WTC11 (cell line): ENCODE measurements around the gene SRRM3. TPM values are rescaled to one million over a fixed set of nuclear protein-coding genes. Genes with fewer than 3 reads are reported as not detected.

Source experiments
- ATAC-seq: fragments of 200-7000 bp; cut with Tn5 transposase; 2 replicates; pipeline ENCODE4 v1.10.0; 2021; ENCODE audit warnings: mild to moderate bottlenecking, moderate library complexity
- CTCF ChIA-PET: fragments of 300-600 bp; sonication (Branson Sonifier 250); formaldehyde crosslinking; loops from one replicate; lab custom pipeline; 2021; ENCODE audit warnings: antibody characterized with exemption; lab: Charles Lee
- POLR2A ChIA-PET: fragments of 350-600 bp; sonication (Branson Sonifier 250); formaldehyde crosslinking; loops from one replicate; lab custom pipeline; 2021; ENCODE audit warnings: antibody characterized with exemption; lab: Charles Lee
- DNase-seq: peaks from one replicate; pipeline ENCODE4 v3.0.0; 2021; ENCODE audit warnings: low spot score
- H3K27ac Mint-ChIP-seq: 2 replicates; pipeline ENCODE4 v1.8.0; 2021; ENCODE audit warnings: mixed read lengths
- H3K27me3 Mint-ChIP-seq: 2 replicates; pipeline ENCODE4 v1.8.0; 2021; ENCODE audit warnings: low read depth, mild to moderate bottlenecking, moderate library complexity, mixed read lengths
- H3K36me3 Mint-ChIP-seq: 2 replicates; pipeline ENCODE4 v1.8.0; 2021; ENCODE audit warnings: mixed read lengths
- H3K4me1 Mint-ChIP-seq: 2 replicates; pipeline ENCODE4 v1.8.0; 2022; ENCODE audit warnings: mixed read lengths
- H3K4me3 Mint-ChIP-seq: 2 replicates; pipeline ENCODE4 v1.8.0; 2021; ENCODE audit warnings: mild to moderate bottlenecking, moderate library complexity, mixed read lengths
- H3K9me3 Mint-ChIP-seq: 2 replicates; pipeline ENCODE4 v1.8.0; 2021; ENCODE audit warnings: mixed read lengths
- ATF1 ChIP-seq: sonication (generic); formaldehyde crosslinking; IDR thresholded peaks from 2 replicates; pipeline ENCODE4 v1.8.1; 2023; ENCODE audit warnings: mild to moderate bottlenecking, moderate library complexity, missing genetic modification reagents
- ELF4 ChIP-seq: sonication (generic); formaldehyde crosslinking; IDR thresholded peaks from 2 replicates; pipeline ENCODE4 v1.8.1; 2022; ENCODE audit warnings: low read depth, mild to moderate bottlenecking, moderate library complexity, missing genetic modification reagents
- ETV6 ChIP-seq: sonication (generic); formaldehyde crosslinking; IDR thresholded peaks from 2 replicates; pipeline ENCODE4 v1.8.1; 2022; ENCODE audit warnings: mild to moderate bottlenecking, missing genetic modification reagents
- FOXJ3 ChIP-seq: sonication (generic); formaldehyde crosslinking; IDR thresholded peaks from 2 replicates; pipeline ENCODE4 v1.9.0; 2021; ENCODE audit warnings: missing genetic modification reagents, mild to moderate bottlenecking, borderline replicate concordance
- GTF2I ChIP-seq: fragments of 250-450 bp; sonication (Bioruptor Pico); conservative IDR thresholded peaks from 2 replicates; pipeline ENCODE4 v1.4.0; 2021; ENCODE audit warnings: mild to moderate bottlenecking
- IRF2 ChIP-seq: sonication (generic); formaldehyde crosslinking; IDR thresholded peaks from 2 replicates; pipeline ENCODE4 v1.8.0; 2022; ENCODE audit warnings: low read depth, missing genetic modification reagents, borderline replicate concordance
- MYBL2 ChIP-seq: sonication (generic); formaldehyde crosslinking; IDR thresholded peaks from 2 replicates; pipeline ENCODE4 v1.8.1; 2023; ENCODE audit warnings: mild to moderate bottlenecking, moderate library complexity, missing genetic modification reagents
- NFE2L1 ChIP-seq: sonication (generic); formaldehyde crosslinking; IDR thresholded peaks from 2 replicates; pipeline ENCODE4 v1.8.1; 2023; ENCODE audit warnings: missing genetic modification reagents
- NFYB ChIP-seq: sonication (generic); formaldehyde crosslinking; conservative IDR thresholded peaks from 2 replicates; pipeline ENCODE4 v1.8.0; 2022; ENCODE audit warnings: low read depth, missing genetic modification reagents
- NR2C2 ChIP-seq: sonication (generic); formaldehyde crosslinking; IDR thresholded peaks from 2 replicates; pipeline ENCODE4 v1.8.0; 2022; ENCODE audit warnings: mild to moderate bottlenecking, missing genetic modification reagents
- ZNF121 ChIP-seq: sonication (generic); formaldehyde crosslinking; IDR thresholded peaks from 2 replicates; pipeline ENCODE4 v1.8.0; 2023; ENCODE audit warnings: missing genetic modification reagents
- ZNF138 ChIP-seq: sonication (generic); formaldehyde crosslinking; conservative IDR thresholded peaks from 2 replicates; pipeline ENCODE4 v1.8.1; 2022; ENCODE audit warnings: mild to moderate bottlenecking, moderate library complexity, missing genetic modification reagents
- total RNA-seq: library from RNA; stranded (reverse); gene quantifications from 3 replicates; pipeline ENCODE4 v1.2.3, GENCODE V29; 2021
- TF ChIP-seq, protein P1 (sequence below): sonication (generic); formaldehyde crosslinking; IDR thresholded peaks from 2 replicates; pipeline ENCODE4 v1.8.0; 2022; ENCODE audit warnings: mild to moderate bottlenecking, missing genetic modification reagents
- TF ChIP-seq, protein P2 (sequence below): fragments of 250-450 bp; sonication (Bioruptor Pico); IDR thresholded peaks from 2 replicates; pipeline ENCODE4 v1.9.0; 2021; ENCODE audit warnings: mild to moderate bottlenecking
- TF ChIP-seq, protein P3 (sequence below): sonication (generic); formaldehyde crosslinking; IDR thresholded peaks from 2 replicates; pipeline ENCODE4 v1.8.1; 2022; ENCODE audit warnings: low read depth, missing genetic modification reagents, borderline replicate concordance
- TF ChIP-seq, protein P4 (sequence below): fragments of 250-450 bp; sonication (Bioruptor Pico); IDR thresholded peaks from 2 replicates; pipeline ENCODE4 v1.9.0; 2021; ENCODE audit warnings: moderate library complexity, mild to moderate bottlenecking, inconsistent platforms, borderline replicate concordance
- TF ChIP-seq, protein P5 (sequence below): sonication (generic); formaldehyde crosslinking; IDR thresholded peaks from 2 replicates; pipeline ENCODE4 v1.8.1; 2022; ENCODE audit warnings: mild to moderate bottlenecking, moderate library complexity, missing genetic modification reagents
- TF ChIP-seq, protein P6 (sequence below): fragments of 250-450 bp; sonication (Bioruptor Pico); IDR thresholded peaks from 2 replicates; pipeline ENCODE4 v1.8.0; 2021; ENCODE audit warnings: mild to moderate bottlenecking
- TF ChIP-seq, protein P7 (sequence below): fragments of 250-450 bp; sonication (Bioruptor Pico); IDR thresholded peaks from 2 replicates; pipeline ENCODE4 v1.9.0; 2021; ENCODE audit warnings: mild to moderate bottlenecking, borderline replicate concordance
- TF ChIP-seq, protein P8 (sequence below): sonication (generic); formaldehyde crosslinking; IDR thresholded peaks from 2 replicates; pipeline ENCODE4 v1.8.0; 2023; ENCODE audit warnings: missing genetic modification reagents

The SRRM3 gene
- total RNA-seq, 1 experiment from 2014 or later: 17.7 TPM

DNA sequence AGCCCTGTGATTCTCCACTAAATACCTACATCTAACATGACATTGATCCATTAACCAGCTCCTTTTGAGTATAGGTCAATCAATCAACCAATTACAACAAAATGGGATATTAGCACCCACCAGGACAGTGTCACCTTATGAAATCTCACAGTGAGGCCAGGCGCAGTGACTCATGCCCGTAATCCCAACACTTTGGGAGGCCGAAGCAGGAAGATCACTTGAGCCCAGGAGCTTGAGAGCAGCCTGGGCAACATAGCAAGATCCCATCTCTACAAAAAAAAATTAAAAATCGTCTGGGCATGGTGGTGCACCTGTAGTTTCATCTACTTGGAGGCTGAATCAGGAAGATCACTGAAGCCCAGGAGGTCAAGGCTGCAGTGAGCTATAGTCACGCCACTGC is 28.5 kb downstream of the SRRM3 start:
- Mint-ChIP-seq H3K27me3 (no peaks in the 10 kb centered on the region; the same call in 1 of the 2 replicates), H3K27ac (no peak overlapping the region), H3K9me3 (no peaks in the 10 kb centered on the region), H3K4me1 (peaks cover 39% of the 10 kb centered on the region), H3K36me3 (no peaks in the 10 kb centered on the region), H3K4me3 (no peak overlapping the region)
- POLR2A ChIA-PET: interaction anchor here (0.6 kb wide), 1 partner anchor 80 kb away, joined by 3 read pairs; no protein-coding TSS in a partner anchor
- ATAC-seq: no peak
- TF ChIP-seq NR2C2 (CRISPR knock-in tag) (no peak), ZNF121 (CRISPR knock-in tag) (peak; percentile 94)
- TF ChIP-seq, protein P1, sequence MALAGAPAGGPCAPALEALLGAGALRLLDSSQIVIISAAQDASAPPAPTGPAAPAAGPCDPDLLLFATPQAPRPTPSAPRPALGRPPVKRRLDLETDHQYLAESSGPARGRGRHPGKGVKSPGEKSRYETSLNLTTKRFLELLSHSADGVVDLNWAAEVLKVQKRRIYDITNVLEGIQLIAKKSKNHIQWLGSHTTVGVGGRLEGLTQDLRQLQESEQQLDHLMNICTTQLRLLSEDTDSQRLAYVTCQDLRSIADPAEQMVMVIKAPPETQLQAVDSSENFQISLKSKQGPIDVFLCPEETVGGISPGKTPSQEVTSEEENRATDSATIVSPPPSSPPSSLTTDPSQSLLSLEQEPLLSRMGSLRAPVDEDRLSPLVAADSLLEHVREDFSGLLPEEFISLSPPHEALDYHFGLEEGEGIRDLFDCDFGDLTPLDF: no peak
- CTCF ChIA-PET: interaction anchor here (0.7 to 1.3 kb wide), 3 partner anchors 28 to 84 kb away, joined by 3 to 4 read pairs (median 3); no protein-coding TSS in a partner anchor
- no peak for DNase-seq

DNA sequence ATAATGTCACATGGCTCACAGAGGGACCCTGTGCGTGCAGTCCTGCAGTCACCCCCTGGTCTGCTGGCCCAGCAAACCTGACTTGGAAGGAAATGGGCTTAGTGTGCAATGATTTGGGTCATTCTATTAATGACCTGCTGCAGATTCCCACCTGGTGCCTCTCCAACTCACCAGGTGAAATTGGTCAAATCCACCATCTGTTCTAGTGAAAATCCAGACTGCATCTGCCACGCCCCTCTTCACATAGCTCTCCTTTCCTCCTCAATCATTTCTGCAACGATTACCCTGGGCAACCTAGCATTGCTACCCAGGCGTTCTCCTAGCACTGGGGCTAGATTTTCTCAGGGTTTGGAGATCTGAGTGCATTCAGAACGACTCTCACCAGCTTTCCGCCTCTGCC is 29.4 kb downstream of the SRRM3 start:
- no peaks in the 10 kb centered on the region; the same call in none of the 2 replicates for H3K27me3 Mint-ChIP-seq
- POLR2A ChIA-PET: interaction anchor here (0.7 kb wide), 1 partner anchor 89 kb away, joined by 3 read pairs; no protein-coding TSS in a partner anchor
- ATAC-seq (no peak), DNase-seq (no peak)
- H3K27ac Mint-ChIP-seq: peak overlapping the region; percentile 1; the same call in 1 of the 2 replicates
- CTCF ChIA-PET: interaction anchor here (0.6 to 1.8 kb wide), 3 partner anchors 10 to 83 kb away, joined by 3 to 5 read pairs (median 3); no protein-coding TSS in a partner anchor
- H3K4me3 Mint-ChIP-seq: no peak overlapping the region
- H3K9me3 Mint-ChIP-seq: no peaks in the 10 kb centered on the region
- peaks cover 43% of the 10 kb centered on the region for H3K4me1 Mint-ChIP-seq
- no peaks in the 10 kb centered on the region for H3K36me3 Mint-ChIP-seq
- no peak for TF ChIP-seq IRF2
- no peak for TF ChIP-seq NFYB (CRISPR knock-in tag)
- TF ChIP-seq NFE2L1 (CRISPR knock-in tag): no peak
- no peak for TF ChIP-seq ELF4 (CRISPR knock-in tag)
- TF ChIP-seq, protein P2, sequence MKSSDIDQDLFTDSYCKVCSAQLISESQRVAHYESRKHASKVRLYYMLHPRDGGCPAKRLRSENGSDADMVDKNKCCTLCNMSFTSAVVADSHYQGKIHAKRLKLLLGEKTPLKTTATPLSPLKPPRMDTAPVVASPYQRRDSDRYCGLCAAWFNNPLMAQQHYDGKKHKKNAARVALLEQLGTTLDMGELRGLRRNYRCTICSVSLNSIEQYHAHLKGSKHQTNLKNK (CRISPR knock-in tag): no peak
- no peak for TF ChIP-seq ATF1 (CRISPR knock-in tag)
- no peak for TF ChIP-seq MYBL2
- TF ChIP-seq, protein P3, sequence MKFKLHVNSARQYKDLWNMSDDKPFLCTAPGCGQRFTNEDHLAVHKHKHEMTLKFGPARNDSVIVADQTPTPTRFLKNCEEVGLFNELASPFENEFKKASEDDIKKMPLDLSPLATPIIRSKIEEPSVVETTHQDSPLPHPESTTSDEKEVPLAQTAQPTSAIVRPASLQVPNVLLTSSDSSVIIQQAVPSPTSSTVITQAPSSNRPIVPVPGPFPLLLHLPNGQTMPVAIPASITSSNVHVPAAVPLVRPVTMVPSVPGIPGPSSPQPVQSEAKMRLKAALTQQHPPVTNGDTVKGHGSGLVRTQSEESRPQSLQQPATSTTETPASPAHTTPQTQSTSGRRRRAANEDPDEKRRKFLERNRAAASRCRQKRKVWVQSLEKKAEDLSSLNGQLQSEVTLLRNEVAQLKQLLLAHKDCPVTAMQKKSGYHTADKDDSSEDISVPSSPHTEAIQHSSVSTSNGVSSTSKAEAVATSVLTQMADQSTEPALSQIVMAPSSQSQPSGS: no peak
- TF ChIP-seq, protein P4, sequence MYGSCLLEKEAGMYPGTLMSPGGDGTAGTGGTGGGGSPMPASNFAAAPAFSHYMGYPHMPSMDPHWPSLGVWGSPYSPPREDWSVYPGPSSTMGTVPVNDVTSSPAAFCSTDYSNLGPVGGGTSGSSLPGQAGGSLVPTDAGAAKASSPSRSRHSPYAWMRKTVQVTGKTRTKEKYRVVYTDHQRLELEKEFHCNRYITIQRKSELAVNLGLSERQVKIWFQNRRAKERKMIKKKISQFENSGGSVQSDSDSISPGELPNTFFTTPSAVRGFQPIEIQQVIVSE: no peak
- TF ChIP-seq, protein P5, sequence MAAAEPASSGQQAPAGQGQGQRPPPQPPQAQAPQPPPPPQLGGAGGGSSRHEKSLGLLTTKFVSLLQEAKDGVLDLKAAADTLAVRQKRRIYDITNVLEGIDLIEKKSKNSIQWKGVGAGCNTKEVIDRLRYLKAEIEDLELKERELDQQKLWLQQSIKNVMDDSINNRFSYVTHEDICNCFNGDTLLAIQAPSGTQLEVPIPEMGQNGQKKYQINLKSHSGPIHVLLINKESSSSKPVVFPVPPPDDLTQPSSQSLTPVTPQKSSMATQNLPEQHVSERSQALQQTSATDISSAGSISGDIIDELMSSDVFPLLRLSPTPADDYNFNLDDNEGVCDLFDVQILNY: no peak

DNA sequence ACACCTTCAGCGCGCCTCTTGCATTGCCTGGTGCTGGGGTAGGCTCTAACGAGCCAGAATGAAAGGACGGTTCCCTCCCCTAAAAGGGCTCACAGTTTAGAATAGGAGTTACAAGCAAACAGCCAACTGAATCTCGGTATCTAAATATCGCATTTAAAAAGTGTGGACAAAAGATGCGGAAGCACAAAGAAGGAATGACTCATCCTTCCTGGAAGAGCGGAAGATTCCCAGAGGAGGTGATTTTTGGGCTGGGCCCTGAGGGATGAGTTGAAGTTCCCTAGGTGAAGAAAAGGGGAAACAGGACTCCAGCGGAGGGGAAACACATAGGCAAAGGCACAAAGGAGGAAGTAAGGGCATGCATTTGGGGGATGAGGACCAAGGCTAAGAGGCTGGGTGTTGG is 29.9 kb downstream of the SRRM3 start:
- Mint-ChIP-seq H3K27ac (peak overlapping the region; percentile 1), H3K27me3 (no peaks in the 10 kb centered on the region; the same call in none of the 2 replicates), H3K4me3 (no peak overlapping the region), H3K36me3 (no peaks in the 10 kb centered on the region), H3K4me1 (peaks cover 48% of the 10 kb centered on the region), H3K9me3 (no peaks in the 10 kb centered on the region)
- DNase-seq: no peak
- ChIA-PET CTCF (interaction anchor here (1.8 kb wide), 1 partner anchor 11 kb away, joined by 5 read pairs; no protein-coding TSS in a partner anchor), POLR2A (no interaction called here)
- ATAC-seq: no peak
- TF ChIP-seq ZNF138 (CRISPR knock-in tag): no peak
- TF ChIP-seq FOXJ3 (CRISPR knock-in tag): no peak
- TF ChIP-seq, protein P6, sequence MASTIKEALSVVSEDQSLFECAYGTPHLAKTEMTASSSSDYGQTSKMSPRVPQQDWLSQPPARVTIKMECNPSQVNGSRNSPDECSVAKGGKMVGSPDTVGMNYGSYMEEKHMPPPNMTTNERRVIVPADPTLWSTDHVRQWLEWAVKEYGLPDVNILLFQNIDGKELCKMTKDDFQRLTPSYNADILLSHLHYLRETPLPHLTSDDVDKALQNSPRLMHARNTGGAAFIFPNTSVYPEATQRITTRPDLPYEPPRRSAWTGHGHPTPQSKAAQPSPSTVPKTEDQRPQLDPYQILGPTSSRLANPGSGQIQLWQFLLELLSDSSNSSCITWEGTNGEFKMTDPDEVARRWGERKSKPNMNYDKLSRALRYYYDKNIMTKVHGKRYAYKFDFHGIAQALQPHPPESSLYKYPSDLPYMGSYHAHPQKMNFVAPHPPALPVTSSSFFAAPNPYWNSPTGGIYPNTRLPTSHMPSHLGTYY (CRISPR knock-in tag): no peak
- TF ChIP-seq, protein P7, sequence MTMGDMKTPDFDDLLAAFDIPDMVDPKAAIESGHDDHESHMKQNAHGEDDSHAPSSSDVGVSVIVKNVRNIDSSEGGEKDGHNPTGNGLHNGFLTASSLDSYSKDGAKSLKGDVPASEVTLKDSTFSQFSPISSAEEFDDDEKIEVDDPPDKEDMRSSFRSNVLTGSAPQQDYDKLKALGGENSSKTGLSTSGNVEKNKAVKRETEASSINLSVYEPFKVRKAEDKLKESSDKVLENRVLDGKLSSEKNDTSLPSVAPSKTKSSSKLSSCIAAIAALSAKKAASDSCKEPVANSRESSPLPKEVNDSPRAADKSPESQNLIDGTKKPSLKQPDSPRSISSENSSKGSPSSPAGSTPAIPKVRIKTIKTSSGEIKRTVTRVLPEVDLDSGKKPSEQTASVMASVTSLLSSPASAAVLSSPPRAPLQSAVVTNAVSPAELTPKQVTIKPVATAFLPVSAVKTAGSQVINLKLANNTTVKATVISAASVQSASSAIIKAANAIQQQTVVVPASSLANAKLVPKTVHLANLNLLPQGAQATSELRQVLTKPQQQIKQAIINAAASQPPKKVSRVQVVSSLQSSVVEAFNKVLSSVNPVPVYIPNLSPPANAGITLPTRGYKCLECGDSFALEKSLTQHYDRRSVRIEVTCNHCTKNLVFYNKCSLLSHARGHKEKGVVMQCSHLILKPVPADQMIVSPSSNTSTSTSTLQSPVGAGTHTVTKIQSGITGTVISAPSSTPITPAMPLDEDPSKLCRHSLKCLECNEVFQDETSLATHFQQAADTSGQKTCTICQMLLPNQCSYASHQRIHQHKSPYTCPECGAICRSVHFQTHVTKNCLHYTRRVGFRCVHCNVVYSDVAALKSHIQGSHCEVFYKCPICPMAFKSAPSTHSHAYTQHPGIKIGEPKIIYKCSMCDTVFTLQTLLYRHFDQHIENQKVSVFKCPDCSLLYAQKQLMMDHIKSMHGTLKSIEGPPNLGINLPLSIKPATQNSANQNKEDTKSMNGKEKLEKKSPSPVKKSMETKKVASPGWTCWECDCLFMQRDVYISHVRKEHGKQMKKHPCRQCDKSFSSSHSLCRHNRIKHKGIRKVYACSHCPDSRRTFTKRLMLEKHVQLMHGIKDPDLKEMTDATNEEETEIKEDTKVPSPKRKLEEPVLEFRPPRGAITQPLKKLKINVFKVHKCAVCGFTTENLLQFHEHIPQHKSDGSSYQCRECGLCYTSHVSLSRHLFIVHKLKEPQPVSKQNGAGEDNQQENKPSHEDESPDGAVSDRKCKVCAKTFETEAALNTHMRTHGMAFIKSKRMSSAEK (CRISPR knock-in tag): no peak
- peak; percentile 46; the same call in 1 of the 2 replicates for TF ChIP-seq ETV6 (CRISPR knock-in tag)
- TF ChIP-seq, protein P8, sequence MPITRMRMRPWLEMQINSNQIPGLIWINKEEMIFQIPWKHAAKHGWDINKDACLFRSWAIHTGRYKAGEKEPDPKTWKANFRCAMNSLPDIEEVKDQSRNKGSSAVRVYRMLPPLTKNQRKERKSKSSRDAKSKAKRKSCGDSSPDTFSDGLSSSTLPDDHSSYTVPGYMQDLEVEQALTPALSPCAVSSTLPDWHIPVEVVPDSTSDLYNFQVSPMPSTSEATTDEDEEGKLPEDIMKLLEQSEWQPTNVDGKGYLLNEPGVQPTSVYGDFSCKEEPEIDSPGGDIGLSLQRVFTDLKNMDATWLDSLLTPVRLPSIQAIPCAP (CRISPR knock-in tag): no peak
- no peak for TF ChIP-seq GTF2I (CRISPR knock-in tag)
